Prostate gland (tissue), 2 donors: ENCODE data around the gene HOXA10.

Source experiments
- CTCF ChIP-seq, 4 experiments: fragments of 200-600 bp in 2 of 4; fragments of 450-650 bp in 2 of 4; sonication (generic) in 2 of 4; IDR thresholded peaks; 1 replicate in 3 of 4; 2 replicates in 1 of 4; pipeline ENCODE4 v1.5.1; 2016 to 2019; ENCODE audit warnings: antibody characterized with exemption in 4 of 4, mild to moderate bottlenecking in 2 of 4, moderate library complexity in 2 of 4
- POLR2A ChIP-seq: fragments of 450-650 bp; IDR thresholded peaks from one replicate; pipeline ENCODE4 v1.6.1; 2016; ENCODE audit warnings: antibody characterized with exemption, mild to moderate bottlenecking
- POLR2AphosphoS5 ChIP-seq: sonication (generic); formaldehyde crosslinking; IDR thresholded peaks from one replicate; pipeline ENCODE4 v1.6.1; 2017; ENCODE audit warnings: antibody characterized with exemption

- no peak for TF ChIP-seq CTCF (IDR thresholded peaks at IDR 0.05)
- no peak for TF ChIP-seq POLR2AphosphoS5
- TF ChIP-seq POLR2A = no peak
Measured at GRCh38 chr7:27176962-27177794, 3.1 kb upstream of the HOXA10 start.
